ENCODE data around the gene LDAH. TPM values are rescaled to one million over a fixed set of nuclear protein-coding genes. Genes with fewer than 3 reads are reported as not detected.

The LDAH gene
- total RNA-seq, 1 donor, result 17.4 TPM

GRCh38 chr2:20725782-20726181 is 97.1 kb downstream of the LDAH start:
- Histone ChIP-seq H3K4me3 (ENCODE audit: insufficient read depth, low read length) (no peak overlapping the region), H3K79me2 (ENCODE audit: insufficient read depth, low read length) (peaks cover 3% of the 10 kb centered on the region), H3K27me3 (ENCODE audit: insufficient read depth, low read length) (no peaks in the 10 kb centered on the region), H2AFZ (ENCODE audit: low read length) (no peak overlapping the region), H3K4me1 (ENCODE audit: insufficient read depth, low read length) (peaks cover 11% of the 10 kb centered on the region), H3K9me3 (ENCODE audit: low read depth, low read length) (no peaks in the 10 kb centered on the region), H3K27ac (ENCODE audit: low read depth, low read length) (no peak overlapping the region), H3K4me2 (ENCODE audit: insufficient read depth, low read length) (no peak overlapping the region), H4K20me1 (ENCODE audit: insufficient read depth, low read length) (no peaks in the 10 kb centered on the region), H3K36me3 (ENCODE audit: insufficient read depth, low read length) (no peaks in the 10 kb centered on the region)
- DNase-seq (ENCODE audit: insufficient read length, low spot score, missing footprints), result no peak
- TF ChIP-seq CTCF (IDR thresholded peaks at IDR 0.05; ENCODE audit: extremely low read depth, low read depth, low read length), result no peak

- Histone ChIP-seq H3K27ac (ENCODE audit: low read depth, low read length) (no peak overlapping the region), H3K79me2 (ENCODE audit: insufficient read depth, low read length) (peaks cover 7% of the 10 kb centered on the region), H3K36me3 (ENCODE audit: insufficient read depth, low read length) (no peaks in the 10 kb centered on the region), H3K4me1 (ENCODE audit: insufficient read depth, low read length) (peaks cover 11% of the 10 kb centered on the region), H4K20me1 (ENCODE audit: insufficient read depth, low read length) (no peaks in the 10 kb centered on the region), H3K4me2 (ENCODE audit: insufficient read depth, low read length) (no peak overlapping the region), H3K9me3 (ENCODE audit: low read depth, low read length) (no peaks in the 10 kb centered on the region), H3K27me3 (ENCODE audit: insufficient read depth, low read length) (no peaks in the 10 kb centered on the region), H2AFZ (ENCODE audit: low read length) (no peak overlapping the region), H3K4me3 (ENCODE audit: insufficient read depth, low read length) (no peak overlapping the region)
- no peak for DNase-seq (ENCODE audit: insufficient read length, low spot score, missing footprints)
- no peak for TF ChIP-seq CTCF (IDR thresholded peaks at IDR 0.05; ENCODE audit: extremely low read depth, low read depth, low read length)
Observed at GRCh38 chr2:20724500-20725053, 98.3 kb downstream of the LDAH start.

GRCh38 chr2:20723543-20723942 is 99.4 kb downstream of the LDAH start:
- H3K36me3 ChIP-seq (ENCODE audit: insufficient read depth, low read length), result no peaks in the 10 kb centered on the region
- peak overlapping the region; percentile 15 for H3K27ac ChIP-seq (ENCODE audit: low read depth, low read length)
- no peak overlapping the region for H3K4me2 ChIP-seq (ENCODE audit: insufficient read depth, low read length)
- no peak overlapping the region for H3K4me3 ChIP-seq (ENCODE audit: insufficient read depth, low read length)
- no peaks in the 10 kb centered on the region for H3K9me3 ChIP-seq (ENCODE audit: low read depth, low read length)
- no peaks in the 10 kb centered on the region for H4K20me1 ChIP-seq (ENCODE audit: insufficient read depth, low read length)
- no peak for TF ChIP-seq CTCF (IDR thresholded peaks at IDR 0.05; ENCODE audit: extremely low read depth, low read depth, low read length)
- no peaks in the 10 kb centered on the region for H3K27me3 ChIP-seq (ENCODE audit: insufficient read depth, low read length)
- peaks cover 9% of the 10 kb centered on the region for H3K79me2 ChIP-seq (ENCODE audit: insufficient read depth, low read length)
- DNase-seq (ENCODE audit: insufficient read length, low spot score, missing footprints), result peak; percentile 41
- H2AFZ ChIP-seq (ENCODE audit: low read length), result no peak overlapping the region
- peaks cover 11% of the 10 kb centered on the region for H3K4me1 ChIP-seq (ENCODE audit: insufficient read depth, low read length)

- no peak overlapping the region for H3K4me3 ChIP-seq (ENCODE audit: insufficient read depth, low read length)
- no peak overlapping the region for H2AFZ ChIP-seq (ENCODE audit: low read length)
- no peak for TF ChIP-seq CTCF (IDR thresholded peaks at IDR 0.05; ENCODE audit: extremely low read depth, low read depth, low read length)
- no peak overlapping the region for H3K4me2 ChIP-seq (ENCODE audit: insufficient read depth, low read length)
- H3K36me3 ChIP-seq (ENCODE audit: insufficient read depth, low read length), result no peaks in the 10 kb centered on the region
- DNase-seq (ENCODE audit: insufficient read length, low spot score, missing footprints), result no peak
- H3K79me2 ChIP-seq (ENCODE audit: insufficient read depth, low read length), result peaks cover 9% of the 10 kb centered on the region
- H3K27me3 ChIP-seq (ENCODE audit: insufficient read depth, low read length), result no peaks in the 10 kb centered on the region
- H3K9me3 ChIP-seq (ENCODE audit: low read depth, low read length), result no peaks in the 10 kb centered on the region
- H3K4me1 ChIP-seq (ENCODE audit: insufficient read depth, low read length), result peaks cover 11% of the 10 kb centered on the region
- H3K27ac ChIP-seq (ENCODE audit: low read depth, low read length), result no peak overlapping the region
- no peaks in the 10 kb centered on the region for H4K20me1 ChIP-seq (ENCODE audit: insufficient read depth, low read length)
Observed at GRCh38 chr2:20722592-20723240, 100.2 kb downstream of the LDAH start.
